ENCODE results near the gene GASK1A. TPM values are rescaled to one million over a fixed set of nuclear protein-coding genes. Genes with fewer than 3 reads are reported as not detected.

Gene GASK1A
- total RNA-seq, 4 donors from 2014 or later, result 3.6 to 16.5 (median 7.9) TPM

GRCh38 chr3:43091481-43091880, 112.4 kb downstream of the GASK1A start:
- TF ChIP-seq, protein P1, sequence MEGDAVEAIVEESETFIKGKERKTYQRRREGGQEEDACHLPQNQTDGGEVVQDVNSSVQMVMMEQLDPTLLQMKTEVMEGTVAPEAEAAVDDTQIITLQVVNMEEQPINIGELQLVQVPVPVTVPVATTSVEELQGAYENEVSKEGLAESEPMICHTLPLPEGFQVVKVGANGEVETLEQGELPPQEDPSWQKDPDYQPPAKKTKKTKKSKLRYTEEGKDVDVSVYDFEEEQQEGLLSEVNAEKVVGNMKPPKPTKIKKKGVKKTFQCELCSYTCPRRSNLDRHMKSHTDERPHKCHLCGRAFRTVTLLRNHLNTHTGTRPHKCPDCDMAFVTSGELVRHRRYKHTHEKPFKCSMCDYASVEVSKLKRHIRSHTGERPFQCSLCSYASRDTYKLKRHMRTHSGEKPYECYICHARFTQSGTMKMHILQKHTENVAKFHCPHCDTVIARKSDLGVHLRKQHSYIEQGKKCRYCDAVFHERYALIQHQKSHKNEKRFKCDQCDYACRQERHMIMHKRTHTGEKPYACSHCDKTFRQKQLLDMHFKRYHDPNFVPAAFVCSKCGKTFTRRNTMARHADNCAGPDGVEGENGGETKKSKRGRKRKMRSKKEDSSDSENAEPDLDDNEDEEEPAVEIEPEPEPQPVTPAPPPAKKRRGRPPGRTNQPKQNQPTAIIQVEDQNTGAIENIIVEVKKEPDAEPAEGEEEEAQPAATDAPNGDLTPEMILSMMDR (IDR thresholded peaks at IDR 0.05; ENCODE audit: low read depth), result no peak

GRCh38 chr3:43093006-43093405, 113.9 kb downstream of the GASK1A start:
- TF ChIP-seq, protein P1 (IDR thresholded peaks at IDR 0.05; ENCODE audit: low read depth), result no peak

GRCh38 chr3:43093974-43094373, 114.9 kb downstream of the GASK1A start:
- TF ChIP-seq, protein P1 (IDR thresholded peaks at IDR 0.05; ENCODE audit: low read depth), result no peak

- TF ChIP-seq, protein P1 (IDR thresholded peaks at IDR 0.05; ENCODE audit: low read depth), result no peak
Measured at GRCh38 chr3:43094381-43094780, 115.3 kb downstream of the GASK1A start.

DNA sequence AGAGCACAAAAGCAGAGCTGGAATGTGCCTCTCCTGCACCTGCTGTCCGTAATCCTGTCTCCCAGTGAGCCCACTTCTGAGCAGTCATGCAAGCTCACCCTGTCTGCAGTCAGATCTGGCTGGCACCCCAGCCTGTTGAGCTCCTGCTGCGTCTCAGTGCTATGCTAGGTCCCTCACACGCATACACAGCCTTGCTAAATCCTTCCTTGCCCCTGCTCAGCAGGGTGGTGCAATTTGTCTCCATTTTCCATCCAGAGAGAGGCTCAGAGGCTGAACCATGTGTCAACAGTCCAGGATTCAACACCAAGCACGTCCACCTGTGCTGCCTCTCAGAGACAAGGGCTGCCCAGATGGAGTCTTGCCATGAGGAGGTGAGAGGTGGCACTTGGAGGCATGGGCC, 115.7 kb downstream of the GASK1A start:
- TF ChIP-seq, protein P1 (IDR thresholded peaks at IDR 0.05; ENCODE audit: low read depth), result no peak

DNA sequence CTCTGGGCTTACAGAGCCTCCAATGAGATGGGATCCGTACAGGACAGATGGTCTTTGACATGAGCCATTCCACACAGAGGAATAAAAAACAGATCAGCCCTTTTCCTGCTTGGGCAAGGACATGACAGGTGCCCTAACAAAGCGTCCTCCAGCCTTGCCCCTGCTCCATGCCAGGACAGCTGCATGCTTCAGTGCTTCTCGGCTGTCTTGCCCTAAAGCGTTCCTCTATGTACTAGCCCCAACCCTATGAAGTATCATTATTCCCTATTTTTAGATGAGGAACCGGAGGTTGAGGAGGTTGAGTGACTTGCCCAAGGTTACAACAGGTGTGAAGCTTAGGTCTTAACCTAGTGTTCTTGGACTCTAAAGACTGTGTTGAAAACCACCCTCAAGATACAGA, 116.3 kb downstream of the GASK1A start:
- TF ChIP-seq, protein P1 (IDR thresholded peaks at IDR 0.05; ENCODE audit: low read depth), result no peak

- TF ChIP-seq, protein P1 (IDR thresholded peaks at IDR 0.05; ENCODE audit: low read depth), result no peak
Measured at GRCh38 chr3:43096761-43097160, 117.7 kb downstream of the GASK1A start.
